A549 (cell line): Measurements from ENCODE around the gene BIN1.
"Not testable (repeated sequence)": the region's sequence is repeated elsewhere in the genome, so short reads cannot be mapped to it uniquely, and the experiment has no call there.

Experiments used
- EP300 ChIP-seq, 2 experiments: fragments of >200 bp; sonication (Bioruptor Twin); formaldehyde crosslinking; IDR thresholded peaks; 2 replicates in 1 of 2; 3 replicates in 1 of 2; pipeline ENCODE4 v1.6.1; 2016 to 2017
- ESRRA ChIP-seq: fragments of 150-350 bp; IDR thresholded peaks from 2 replicates; pipeline ENCODE4 v1.6.1; 2014; ENCODE audit warnings: mild to moderate bottlenecking, low read length, borderline replicate concordance
- FOSL2 ChIP-seq, 2 experiments: fragments of 450-650 bp in 1 of 2; fragments of >200 bp in 1 of 2; sonication (Bioruptor Twin) in 1 of 2; formaldehyde crosslinking; IDR thresholded peaks; 2 replicates each; pipeline versions ENCODE4 v1.5.0 to v1.6.1; 2016 to 2020; ENCODE audit warnings: mild to moderate bottlenecking in 1 of 2, moderate library complexity in 1 of 2
- KDM5A ChIP-seq: fragments of 200-600 bp; sonication (generic); IDR thresholded peaks from 2 replicates; pipeline ENCODE4 v1.6.1; 2016; ENCODE audit warnings: antibody characterized with exemption, mild to moderate bottlenecking
- MAZ ChIP-seq: fragments of 150-350 bp; IDR thresholded peaks from 2 replicates; pipeline ENCODE4 v1.6.1; 2014; ENCODE audit warnings: antibody characterized with exemption, low read depth, low read length, borderline replicate concordance
- MYC ChIP-seq: IDR thresholded peaks from 2 replicates; pipeline ENCODE4 v1.6.1; 2012; ENCODE audit warnings: mild to moderate bottlenecking, inconsistent platforms, low read length, improper control_type of control experiment, borderline replicate concordance
- POLR2A ChIP-seq: IDR thresholded peaks from 2 replicates; pipeline ENCODE4 v1.6.1; 2012; ENCODE audit warnings: mild to moderate bottlenecking, low read length
- RAD21 ChIP-seq, 2 experiments: fragments of >200 bp in 1 of 2; sonication (Bioruptor Twin) in 1 of 2; formaldehyde crosslinking in 1 of 2; IDR thresholded peaks in 1 of 2; conservative IDR thresholded peaks in 1 of 2; 2 replicates in 1 of 2; 3 replicates in 1 of 2; pipeline ENCODE4 v1.6.1; 2012 to 2018; ENCODE audit warnings: inconsistent platforms in 1 of 2
- RCOR1 ChIP-seq: fragments of 150-350 bp; IDR thresholded peaks from 2 replicates; pipeline ENCODE4 v1.6.1; 2014; ENCODE audit warnings: antibody characterized with exemption, low read length, low read depth
- RFX5 ChIP-seq: fragments of 450-650 bp; IDR thresholded peaks from 2 replicates; pipeline ENCODE4 v1.7.1; 2014; ENCODE audit warnings: antibody characterized with exemption, mild to moderate bottlenecking, moderate library complexity
- TP53 ChIP-seq: fragments of 250-450 bp; sonication (Bioruptor Pico); IDR thresholded peaks from 2 replicates; pipeline ENCODE4 v1.5.0; 2021; ENCODE audit warnings: mild to moderate bottlenecking, moderate library complexity
- TF ChIP-seq, protein P1 (sequence below): fragments of >200 bp; sonication (Bioruptor Twin); formaldehyde crosslinking; IDR thresholded peaks from 3 replicates; pipeline ENCODE4 v1.5.1; 2016
- TF ChIP-seq, protein P2 (sequence below): fragments of 200-600 bp; sonication (generic); IDR thresholded peaks from 2 replicates; pipeline ENCODE4 v1.6.1; 2016; ENCODE audit warnings: antibody characterized with exemption, mild to moderate bottlenecking, moderate library complexity

DNA sequence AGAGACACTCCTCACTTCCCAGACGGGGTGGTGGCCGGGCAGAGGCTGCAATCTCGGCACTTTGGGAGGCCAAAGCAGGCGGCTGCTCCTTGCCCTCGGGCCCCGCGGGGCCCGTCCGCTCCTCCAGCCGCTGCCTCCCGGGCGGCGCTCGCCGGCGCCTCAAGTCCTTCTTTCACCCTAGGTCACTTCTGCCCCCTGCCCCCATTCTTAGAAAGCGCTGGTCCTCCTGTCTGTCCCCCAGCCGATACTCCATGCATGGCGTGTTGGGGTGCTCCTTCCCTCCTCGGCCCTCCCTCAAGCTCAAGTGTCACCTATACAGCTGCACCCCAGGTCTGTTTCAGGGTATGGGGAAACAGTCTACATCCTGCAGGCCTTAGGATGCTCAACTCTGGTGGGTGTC lies 13.5 kb upstream of the BIN1 start:
- not testable (repeated sequence) for TF ChIP-seq ESRRA; MAZ; KDM5A; EP300 (IDR thresholded peaks at IDR 0.05); RAD21 (conservative IDR thresholded peaks at IDR 0.05 in 1 of 2, IDR thresholded peaks at IDR 0.05 in 1 of 2); POLR2A; RCOR1; TP53 (CRISPR knock-in tag); FOSL2 (IDR thresholded peaks at IDR 0.05); FOSL2 (CRISPR knock-in tag; IDR thresholded peaks at IDR 0.05); RFX5; MYC
- TF ChIP-seq, protein P1, sequence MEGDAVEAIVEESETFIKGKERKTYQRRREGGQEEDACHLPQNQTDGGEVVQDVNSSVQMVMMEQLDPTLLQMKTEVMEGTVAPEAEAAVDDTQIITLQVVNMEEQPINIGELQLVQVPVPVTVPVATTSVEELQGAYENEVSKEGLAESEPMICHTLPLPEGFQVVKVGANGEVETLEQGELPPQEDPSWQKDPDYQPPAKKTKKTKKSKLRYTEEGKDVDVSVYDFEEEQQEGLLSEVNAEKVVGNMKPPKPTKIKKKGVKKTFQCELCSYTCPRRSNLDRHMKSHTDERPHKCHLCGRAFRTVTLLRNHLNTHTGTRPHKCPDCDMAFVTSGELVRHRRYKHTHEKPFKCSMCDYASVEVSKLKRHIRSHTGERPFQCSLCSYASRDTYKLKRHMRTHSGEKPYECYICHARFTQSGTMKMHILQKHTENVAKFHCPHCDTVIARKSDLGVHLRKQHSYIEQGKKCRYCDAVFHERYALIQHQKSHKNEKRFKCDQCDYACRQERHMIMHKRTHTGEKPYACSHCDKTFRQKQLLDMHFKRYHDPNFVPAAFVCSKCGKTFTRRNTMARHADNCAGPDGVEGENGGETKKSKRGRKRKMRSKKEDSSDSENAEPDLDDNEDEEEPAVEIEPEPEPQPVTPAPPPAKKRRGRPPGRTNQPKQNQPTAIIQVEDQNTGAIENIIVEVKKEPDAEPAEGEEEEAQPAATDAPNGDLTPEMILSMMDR: not testable (repeated sequence)
- TF ChIP-seq, protein P2, sequence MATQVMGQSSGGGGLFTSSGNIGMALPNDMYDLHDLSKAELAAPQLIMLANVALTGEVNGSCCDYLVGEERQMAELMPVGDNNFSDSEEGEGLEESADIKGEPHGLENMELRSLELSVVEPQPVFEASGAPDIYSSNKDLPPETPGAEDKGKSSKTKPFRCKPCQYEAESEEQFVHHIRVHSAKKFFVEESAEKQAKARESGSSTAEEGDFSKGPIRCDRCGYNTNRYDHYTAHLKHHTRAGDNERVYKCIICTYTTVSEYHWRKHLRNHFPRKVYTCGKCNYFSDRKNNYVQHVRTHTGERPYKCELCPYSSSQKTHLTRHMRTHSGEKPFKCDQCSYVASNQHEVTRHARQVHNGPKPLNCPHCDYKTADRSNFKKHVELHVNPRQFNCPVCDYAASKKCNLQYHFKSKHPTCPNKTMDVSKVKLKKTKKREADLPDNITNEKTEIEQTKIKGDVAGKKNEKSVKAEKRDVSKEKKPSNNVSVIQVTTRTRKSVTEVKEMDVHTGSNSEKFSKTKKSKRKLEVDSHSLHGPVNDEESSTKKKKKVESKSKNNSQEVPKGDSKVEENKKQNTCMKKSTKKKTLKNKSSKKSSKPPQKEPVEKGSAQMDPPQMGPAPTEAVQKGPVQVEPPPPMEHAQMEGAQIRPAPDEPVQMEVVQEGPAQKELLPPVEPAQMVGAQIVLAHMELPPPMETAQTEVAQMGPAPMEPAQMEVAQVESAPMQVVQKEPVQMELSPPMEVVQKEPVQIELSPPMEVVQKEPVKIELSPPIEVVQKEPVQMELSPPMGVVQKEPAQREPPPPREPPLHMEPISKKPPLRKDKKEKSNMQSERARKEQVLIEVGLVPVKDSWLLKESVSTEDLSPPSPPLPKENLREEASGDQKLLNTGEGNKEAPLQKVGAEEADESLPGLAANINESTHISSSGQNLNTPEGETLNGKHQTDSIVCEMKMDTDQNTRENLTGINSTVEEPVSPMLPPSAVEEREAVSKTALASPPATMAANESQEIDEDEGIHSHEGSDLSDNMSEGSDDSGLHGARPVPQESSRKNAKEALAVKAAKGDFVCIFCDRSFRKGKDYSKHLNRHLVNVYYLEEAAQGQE: not testable (repeated sequence)
